ENCODE data around the gene ANAPC4. TPM values are rescaled to one million over a fixed set of nuclear protein-coding genes. Genes with fewer than 3 reads are reported as not detected.

Gene ANAPC4
- total RNA-seq, 1 experiment from 2014 or later: 42.8 TPM

- Histone ChIP-seq H3K27ac (ENCODE audit: low read depth, low read length, poor library complexity, severe bottlenecking) (peak overlapping the region; percentile 32), H3K4me1 (ENCODE audit: insufficient read depth, low read length, poor library complexity, severe bottlenecking) (peaks cover 14% of the 10 kb centered on the region), H3K4me3 (ENCODE audit: low read depth, low read length, poor library complexity, severe bottlenecking) (no peak overlapping the region), H3K36me3 (ENCODE audit: insufficient read depth, low read length, poor library complexity, severe bottlenecking) (no peaks in the 10 kb centered on the region), H3K9me3 (ENCODE audit: low read depth, low read length, poor library complexity, severe bottlenecking) (no peaks in the 10 kb centered on the region), H3K27me3 (replicated peaks; ENCODE audit: insufficient read depth, low read depth, low read length, poor library complexity) (no peaks in the 10 kb centered on the region)
- POLR2A ChIA-PET (ENCODE audit: low non-redundant PET): no interaction called here
- no TSS peak for BruUV-seq (replicated peaks)
- DNase-seq (ENCODE audit: low spot score): no peak
- no peak for TF ChIP-seq EZH2 (IDR thresholded peaks at IDR 0.05; ENCODE audit: borderline replicate concordance, low read depth, low read length, poor library complexity, severe bottlenecking)
- TF ChIP-seq, protein P1, sequence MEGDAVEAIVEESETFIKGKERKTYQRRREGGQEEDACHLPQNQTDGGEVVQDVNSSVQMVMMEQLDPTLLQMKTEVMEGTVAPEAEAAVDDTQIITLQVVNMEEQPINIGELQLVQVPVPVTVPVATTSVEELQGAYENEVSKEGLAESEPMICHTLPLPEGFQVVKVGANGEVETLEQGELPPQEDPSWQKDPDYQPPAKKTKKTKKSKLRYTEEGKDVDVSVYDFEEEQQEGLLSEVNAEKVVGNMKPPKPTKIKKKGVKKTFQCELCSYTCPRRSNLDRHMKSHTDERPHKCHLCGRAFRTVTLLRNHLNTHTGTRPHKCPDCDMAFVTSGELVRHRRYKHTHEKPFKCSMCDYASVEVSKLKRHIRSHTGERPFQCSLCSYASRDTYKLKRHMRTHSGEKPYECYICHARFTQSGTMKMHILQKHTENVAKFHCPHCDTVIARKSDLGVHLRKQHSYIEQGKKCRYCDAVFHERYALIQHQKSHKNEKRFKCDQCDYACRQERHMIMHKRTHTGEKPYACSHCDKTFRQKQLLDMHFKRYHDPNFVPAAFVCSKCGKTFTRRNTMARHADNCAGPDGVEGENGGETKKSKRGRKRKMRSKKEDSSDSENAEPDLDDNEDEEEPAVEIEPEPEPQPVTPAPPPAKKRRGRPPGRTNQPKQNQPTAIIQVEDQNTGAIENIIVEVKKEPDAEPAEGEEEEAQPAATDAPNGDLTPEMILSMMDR (conservative IDR thresholded peaks at IDR 0.05; ENCODE audit: low read depth, low read length): no peak
- CTCF ChIA-PET: interaction anchor here (1.1 to 4.1 kb wide), 3 partner anchors 73 to 352 kb away, joined by 3 to 23 read pairs (median 3); no protein-coding TSS in a partner anchor
- intact Hi-C loops (cut with micrococcal nuclease; ENCODE audit: unreplicated experiment): loop anchor here (1.0 to 5.0 kb wide), 4 partner anchors 55 to 972 kb away; no protein-coding TSS in a partner anchor
Observed at GRCh38 chr4:25440478-25441030, 63.5 kb downstream of the ANAPC4 start.

- POLR2A ChIA-PET (ENCODE audit: low non-redundant PET): interaction anchor here (0.6 kb wide), 1 partner anchor 44 kb away, joined by 3 read pairs; no protein-coding TSS in a partner anchor
- Histone ChIP-seq H3K36me3 (ENCODE audit: insufficient read depth, low read length, poor library complexity, severe bottlenecking) (no peaks in the 10 kb centered on the region), H3K9me3 (ENCODE audit: low read depth, low read length, poor library complexity, severe bottlenecking) (no peaks in the 10 kb centered on the region), H3K27me3 (replicated peaks; ENCODE audit: insufficient read depth, low read depth, low read length, poor library complexity) (no peaks in the 10 kb centered on the region), H3K27ac (ENCODE audit: low read depth, low read length, poor library complexity, severe bottlenecking) (no peak overlapping the region), H3K4me1 (ENCODE audit: insufficient read depth, low read length, poor library complexity, severe bottlenecking) (peaks cover 14% of the 10 kb centered on the region), H3K4me3 (ENCODE audit: low read depth, low read length, poor library complexity, severe bottlenecking) (no peak overlapping the region)
- intact Hi-C loops (cut with micrococcal nuclease; ENCODE audit: unreplicated experiment): loop anchor here (1.0 to 5.0 kb wide), 4 partner anchors 54 to 971 kb away; no protein-coding TSS in a partner anchor
- TF ChIP-seq, protein P1 (conservative IDR thresholded peaks at IDR 0.05; ENCODE audit: low read depth, low read length): peak; percentile 88
- no peak for TF ChIP-seq EZH2 (IDR thresholded peaks at IDR 0.05; ENCODE audit: borderline replicate concordance, low read depth, low read length, poor library complexity, severe bottlenecking)
- CTCF ChIA-PET: interaction anchor here (0.6 to 4.1 kb wide), 4 partner anchors 59 to 326 kb away, joined by 3 to 23 read pairs (median 6); no protein-coding TSS in a partner anchor
- BruUV-seq (replicated peaks): no TSS peak
- DNase-seq (ENCODE audit: low spot score): peak; percentile 80
Observed at GRCh38 chr4:25441519-25442117, 64.6 kb downstream of the ANAPC4 start.

DNA sequence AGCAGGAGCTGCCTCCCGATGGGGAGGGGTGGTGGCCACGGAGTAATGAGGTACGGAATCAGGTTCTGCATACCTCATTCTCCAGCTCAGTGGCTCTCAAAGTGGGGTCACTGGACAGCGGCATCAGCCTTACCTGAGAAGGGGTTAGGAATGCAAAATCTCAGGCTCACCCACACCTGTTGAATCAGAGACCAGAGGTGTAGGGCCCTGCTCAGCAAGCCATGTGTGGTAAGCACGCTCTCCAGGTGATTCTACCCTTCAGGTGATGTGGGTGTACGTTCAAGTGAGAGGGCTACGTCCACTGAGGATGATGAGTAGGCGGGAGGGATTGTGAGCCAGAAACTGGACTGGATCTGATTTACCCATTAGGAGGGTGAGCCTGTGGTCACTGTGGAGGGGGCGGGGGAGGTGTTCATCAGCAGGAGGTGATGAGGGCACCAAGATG lies 65.8 kb downstream of the ANAPC4 start:
- H3K4me3 ChIP-seq (ENCODE audit: low read depth, low read length, poor library complexity, severe bottlenecking): no peak overlapping the region
- peaks cover 14% of the 10 kb centered on the region for H3K4me1 ChIP-seq (ENCODE audit: insufficient read depth, low read length, poor library complexity, severe bottlenecking)
- ChIA-PET POLR2A (ENCODE audit: low non-redundant PET) (no interaction called here), CTCF (interaction anchor here (0.5 to 4.1 kb wide), 2 partner anchors 52 to 325 kb away, joined by 3 to 23 read pairs; no protein-coding TSS in a partner anchor)
- TF ChIP-seq, protein P1 (conservative IDR thresholded peaks at IDR 0.05; ENCODE audit: low read depth, low read length): no peak
- no peak for TF ChIP-seq EZH2 (IDR thresholded peaks at IDR 0.05; ENCODE audit: borderline replicate concordance, low read depth, low read length, poor library complexity, severe bottlenecking)
- no peaks in the 10 kb centered on the region for H3K27me3 ChIP-seq (replicated peaks; ENCODE audit: insufficient read depth, low read depth, low read length, poor library complexity)
- H3K27ac ChIP-seq (ENCODE audit: low read depth, low read length, poor library complexity, severe bottlenecking): no peak overlapping the region
- H3K9me3 ChIP-seq (ENCODE audit: low read depth, low read length, poor library complexity, severe bottlenecking): no peaks in the 10 kb centered on the region
- intact Hi-C loops (cut with micrococcal nuclease; ENCODE audit: unreplicated experiment): loop anchor here (5.0 kb wide), 2 partner anchors 544 to 969 kb away; no protein-coding TSS in a partner anchor
- no TSS peak for BruUV-seq (replicated peaks)
- DNase-seq (ENCODE audit: low spot score): no peak
- no peaks in the 10 kb centered on the region for H3K36me3 ChIP-seq (ENCODE audit: insufficient read depth, low read length, poor library complexity, severe bottlenecking)
